Activated CD8-positive, alpha-beta T cell treated with anti-CD3 and anti-CD28 coated beads for 36 hours (primary cell): Measurements from ENCODE around the gene ERC2. TPM values are rescaled to one million over a fixed set of nuclear protein-coding genes. Genes with fewer than 3 reads are reported as not detected.

ENCODE experiments used
- ATAC-seq: fragments of 200-7000 bp; cut with Tn5 transposase; one replicate; pipeline ENCODE4 v1.10.0; 2021; ENCODE audit warnings: mild to moderate bottlenecking, moderate library complexity
- CTCF ChIA-PET: fragments of 350-600 bp; sonication (Branson Sonifier 250); formaldehyde crosslinking; loops from one replicate; lab custom pipeline; 2021; ENCODE audit warnings: antibody characterized with exemption; lab: Charles Lee
- POLR2A ChIA-PET: fragments of 350-600 bp; sonication (Branson Sonifier 250); formaldehyde crosslinking; loops from one replicate; lab custom pipeline; 2021; ENCODE audit warnings: antibody characterized with exemption; lab: Charles Lee
- DNase-seq: peaks from one replicate; pipeline ENCODE4 v3.0.0-alpha.2; 2020
- H3K27ac Mint-ChIP-seq: one replicate; pipeline ENCODE4 v1.8.0; 2021; ENCODE audit warnings: mild to moderate bottlenecking, mixed read lengths
- H3K27me3 Mint-ChIP-seq: one replicate; pipeline ENCODE4 v1.8.0; 2021; ENCODE audit warnings: mixed read lengths
- H3K36me3 Mint-ChIP-seq: one replicate; pipeline ENCODE4 v1.8.0; 2021; ENCODE audit warnings: low read depth, mixed read lengths
- H3K4me1 Mint-ChIP-seq: one replicate; pipeline ENCODE4 v1.8.0; 2021; ENCODE audit warnings: low read depth, mixed read lengths
- H3K4me3 Mint-ChIP-seq: one replicate; pipeline ENCODE4 v1.8.0; 2021; ENCODE audit warnings: mild to moderate bottlenecking, moderate library complexity, mixed read lengths
- H3K9me3 Mint-ChIP-seq: one replicate; pipeline ENCODE4 v1.8.0; 2021; ENCODE audit warnings: mixed read lengths
- intact Hi-C: fragments of 100-400 bp; cut with micrococcal nuclease; formaldehyde crosslinking; loops from one replicate; pipeline ENCODE4 v1.10.0; 2022
- total RNA-seq, 2 experiments: library from RNA; stranded (reverse); gene quantifications; one replicate each; pipeline ENCODE4 v1.2.3, GENCODE V29; 2021
- TF ChIP-seq, protein P1 (sequence below): fragments of 200-600 bp; IDR thresholded peaks from one replicate; pipeline ENCODE4 v1.8.0; 2022; ENCODE audit warnings: antibody characterized with exemption, mild to moderate bottlenecking

The ERC2 gene
- total RNA-seq, 2 experiments from 2014 or later: 0.18 to 0.52 TPM

DNA sequence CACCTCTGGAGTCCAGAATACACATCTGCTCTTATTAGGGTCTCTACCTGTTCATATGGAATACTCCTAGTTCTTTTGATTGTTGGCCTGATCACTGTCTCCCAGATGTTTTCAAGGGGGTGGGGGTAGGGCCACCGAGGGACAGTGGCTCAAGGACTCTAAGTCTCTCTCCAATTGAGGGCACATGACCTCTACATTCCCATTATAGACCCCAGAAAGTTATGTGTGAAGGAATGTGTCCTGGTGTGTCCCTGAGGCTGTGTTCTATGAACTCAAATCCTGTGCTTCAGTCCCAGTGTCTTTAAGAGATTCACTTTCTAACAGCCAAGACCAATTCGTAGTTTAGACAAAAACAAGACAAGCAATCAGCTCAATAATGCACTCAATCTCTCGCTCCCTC, 357.4 kb downstream of the ERC2 start:
- Mint-ChIP-seq H3K4me3 (no peak overlapping the region), H3K36me3 (no peaks in the 10 kb centered on the region), H3K27me3 (no peaks in the 10 kb centered on the region), H3K9me3 (peaks cover 10% of the 10 kb centered on the region), H3K27ac (no peak overlapping the region), H3K4me1 (no peaks in the 10 kb centered on the region)
- ChIA-PET CTCF (no interaction called here), POLR2A (no interaction called here)
- DNase-seq (no peak), ATAC-seq (no peak)
- intact Hi-C loops: no loop called here
- TF ChIP-seq, protein P1, sequence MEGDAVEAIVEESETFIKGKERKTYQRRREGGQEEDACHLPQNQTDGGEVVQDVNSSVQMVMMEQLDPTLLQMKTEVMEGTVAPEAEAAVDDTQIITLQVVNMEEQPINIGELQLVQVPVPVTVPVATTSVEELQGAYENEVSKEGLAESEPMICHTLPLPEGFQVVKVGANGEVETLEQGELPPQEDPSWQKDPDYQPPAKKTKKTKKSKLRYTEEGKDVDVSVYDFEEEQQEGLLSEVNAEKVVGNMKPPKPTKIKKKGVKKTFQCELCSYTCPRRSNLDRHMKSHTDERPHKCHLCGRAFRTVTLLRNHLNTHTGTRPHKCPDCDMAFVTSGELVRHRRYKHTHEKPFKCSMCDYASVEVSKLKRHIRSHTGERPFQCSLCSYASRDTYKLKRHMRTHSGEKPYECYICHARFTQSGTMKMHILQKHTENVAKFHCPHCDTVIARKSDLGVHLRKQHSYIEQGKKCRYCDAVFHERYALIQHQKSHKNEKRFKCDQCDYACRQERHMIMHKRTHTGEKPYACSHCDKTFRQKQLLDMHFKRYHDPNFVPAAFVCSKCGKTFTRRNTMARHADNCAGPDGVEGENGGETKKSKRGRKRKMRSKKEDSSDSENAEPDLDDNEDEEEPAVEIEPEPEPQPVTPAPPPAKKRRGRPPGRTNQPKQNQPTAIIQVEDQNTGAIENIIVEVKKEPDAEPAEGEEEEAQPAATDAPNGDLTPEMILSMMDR: no peak

DNA sequence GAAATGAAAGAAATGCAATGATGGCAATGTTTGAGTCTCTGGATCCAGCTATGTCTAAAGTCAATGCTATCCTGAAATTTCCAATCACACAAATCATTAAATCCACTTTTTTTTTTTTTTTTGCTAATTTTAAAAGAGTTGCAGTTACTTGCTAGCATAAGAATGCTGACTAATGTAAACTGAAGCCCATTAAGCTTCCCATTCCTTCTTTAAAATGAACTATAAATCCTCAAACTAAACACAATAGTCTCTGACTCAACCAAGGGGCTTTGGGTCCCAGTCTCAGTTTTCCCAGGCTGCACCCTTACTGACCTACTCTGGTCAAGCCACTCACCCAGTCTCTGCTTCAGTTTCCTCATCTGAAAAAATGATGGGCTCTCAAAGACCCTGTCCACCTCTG, 361.1 kb downstream of the ERC2 start:
- no peaks in the 10 kb centered on the region for H3K36me3 Mint-ChIP-seq
- H3K4me1 Mint-ChIP-seq: no peaks in the 10 kb centered on the region
- H3K9me3 Mint-ChIP-seq: no peaks in the 10 kb centered on the region
- no peaks in the 10 kb centered on the region for H3K27me3 Mint-ChIP-seq
- DNase-seq (no peak), ATAC-seq (no peak)
- H3K27ac Mint-ChIP-seq: no peak overlapping the region
- H3K4me3 Mint-ChIP-seq: no peak overlapping the region
- POLR2A ChIA-PET: interaction anchor here (1.1 kb wide), 1 partner anchor 17 kb away, joined by 3 read pairs; no protein-coding TSS in a partner anchor
- CTCF ChIA-PET: no interaction called here
- TF ChIP-seq, protein P1: no peak
- intact Hi-C loops: no loop called here

DNA sequence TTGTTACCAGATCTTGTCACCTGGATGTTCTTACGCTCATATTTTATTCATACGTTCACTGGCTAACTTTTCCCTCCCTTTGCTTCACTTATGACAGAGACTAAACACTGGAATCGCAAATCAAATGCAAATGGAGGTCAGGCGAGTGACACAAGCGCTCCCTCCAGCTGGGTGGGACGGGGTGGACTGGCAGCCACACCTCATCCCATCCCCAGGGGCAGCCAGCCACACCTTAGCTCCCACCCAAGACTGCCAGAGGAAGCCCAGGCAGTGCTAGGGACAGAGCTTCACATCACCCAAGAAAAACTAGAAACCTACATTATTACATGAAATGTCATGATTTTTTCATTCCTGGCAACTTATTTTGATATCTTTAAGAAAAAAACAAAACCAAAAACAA, 366.2 kb downstream of the ERC2 start:
- ChIA-PET POLR2A (interaction anchor here (0.6 kb wide), 1 partner anchor 872 kb away, joined by 3 read pairs; no protein-coding TSS in a partner anchor), CTCF (no interaction called here)
- Mint-ChIP-seq H3K4me3 (no peak overlapping the region), H3K27me3 (peaks cover 3% of the 10 kb centered on the region), H3K4me1 (no peaks in the 10 kb centered on the region), H3K36me3 (no peaks in the 10 kb centered on the region), H3K27ac (no peak overlapping the region), H3K9me3 (no peaks in the 10 kb centered on the region)
- no peak for ATAC-seq
- intact Hi-C loops: no loop called here
- no peak for DNase-seq
- TF ChIP-seq, protein P1: no peak

DNA sequence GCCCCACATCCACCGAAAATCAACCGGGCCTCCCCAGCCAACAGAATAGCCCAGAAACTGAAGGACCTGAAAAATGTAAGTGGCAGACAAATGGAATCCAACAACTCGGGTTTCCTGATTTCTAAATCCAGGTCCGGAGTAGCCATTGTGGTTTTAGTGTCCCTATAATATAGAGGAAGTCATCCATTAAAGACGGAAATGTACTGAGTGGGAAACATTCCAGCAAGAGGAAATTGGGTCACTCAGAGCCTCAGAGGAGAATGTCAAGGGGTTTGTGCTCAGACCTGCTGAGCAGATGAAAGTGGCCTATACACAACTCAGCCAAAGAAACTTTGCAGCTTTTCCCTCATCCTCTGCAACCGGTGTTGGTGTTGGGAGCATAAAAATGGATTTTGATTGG, 366.7 kb downstream of the ERC2 start:
- DNase-seq: no peak
- intact Hi-C loops: no loop called here
- CTCF ChIA-PET: no interaction called here

DNA sequence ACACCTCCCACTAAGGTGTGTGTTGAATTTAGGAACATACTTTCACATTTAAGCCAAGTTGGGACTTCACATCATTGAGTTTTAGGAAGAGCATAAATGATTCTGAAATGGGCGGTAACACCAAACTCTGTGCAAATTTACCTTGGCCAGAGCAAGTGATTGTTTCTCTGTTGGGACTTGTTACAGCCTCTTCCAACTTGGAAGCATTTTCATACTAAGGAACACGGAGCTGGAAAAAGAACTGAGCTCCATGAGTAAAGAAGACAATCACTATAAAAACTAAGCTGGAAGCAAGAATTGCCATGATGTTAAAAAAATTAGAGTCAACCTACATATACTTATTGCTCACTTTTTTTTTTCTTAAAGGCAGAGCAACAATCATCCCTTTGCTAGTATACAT, 371.3 kb downstream of the ERC2 start:
- H3K4me3 Mint-ChIP-seq: no peak overlapping the region
- POLR2A ChIA-PET: no interaction called here
- DNase-seq: no peak

More for the DNA sequence above, 366.7 kb downstream of the ERC2 start:
- Mint-ChIP-seq H3K36me3 (no peaks in the 10 kb centered on the region), H3K4me1 (no peaks in the 10 kb centered on the region), H3K27me3 (peaks cover 3% of the 10 kb centered on the region), H3K4me3 (no peak overlapping the region), H3K27ac (no peak overlapping the region), H3K9me3 (no peaks in the 10 kb centered on the region)
- POLR2A ChIA-PET: no interaction called here
- ATAC-seq: no peak
- TF ChIP-seq, protein P1: no peak

More for the DNA sequence above, 371.3 kb downstream of the ERC2 start:
- H3K4me1 Mint-ChIP-seq: no peaks in the 10 kb centered on the region
- H3K27ac Mint-ChIP-seq: no peak overlapping the region
- intact Hi-C loops: no loop called here
- no peaks in the 10 kb centered on the region for H3K9me3 Mint-ChIP-seq
- H3K27me3 Mint-ChIP-seq: peaks cover 3% of the 10 kb centered on the region
- ATAC-seq: no peak
- CTCF ChIA-PET: no interaction called here
- H3K36me3 Mint-ChIP-seq: no peaks in the 10 kb centered on the region
- TF ChIP-seq, protein P1: no peak
